HG02938 (cell line): ENCODE measurements around the gene RHBDL2.
"Not testable (repeated sequence)": the region's sequence is repeated elsewhere in the genome, so short reads cannot be mapped to it uniquely, and the experiment has no call there.

Experiments used
- ATAC-seq: cut with Tn5 transposase; IDR thresholded peaks from one replicate; pipeline ENCODE4 v1.9.1; 2021; ENCODE audit warnings: mild to moderate bottlenecking, moderate library complexity; ENCODE audit not compliant: unreplicated experiment

Gene RHBDL2

GRCh38 chr1:38941527-38942019 is at the start of gene RHBDL2:
RHBDL2 (minus strand) TSS chr1:38941830; CDS start chr1:38919212, 22,618 bp downstream.
- no peak for ATAC-seq

- peak; percentile 82 for ATAC-seq
Measured at GRCh38 chr1:38990738-38991637, 49.4 kb upstream of the RHBDL2 start, which contains the start of gene AKIRIN1. AKIRIN1 (plus strand) TSS chr1:38991276; CDS start chr1:38991381, 105 bp downstream.

- no peak for ATAC-seq
Measured at GRCh38 chr1:38990386-38990737, 48.7 kb upstream of the RHBDL2 start.

GRCh38 chr1:38989979-38990378 is 48.3 kb upstream of the RHBDL2 start:
- no peak for ATAC-seq

- ATAC-seq, result not testable (repeated sequence)
Measured at GRCh38 chr1:38979380-38979779, 37.8 kb upstream of the RHBDL2 start.

GRCh38 chr1:38978245-38978542 is 36.6 kb upstream of the RHBDL2 start:
- ATAC-seq, result not testable (repeated sequence)

GRCh38 chr1:38977399-38978244 is 36.0 kb upstream of the RHBDL2 start:
- not testable (repeated sequence) for ATAC-seq

GRCh38 chr1:38973659-38974437 is 32.2 kb upstream of the RHBDL2 start:
- ATAC-seq, result no peak

GRCh38 chr1:38973145-38973544 is 31.5 kb upstream of the RHBDL2 start:
- not testable (repeated sequence) for ATAC-seq

- no peak for ATAC-seq
Measured at GRCh38 chr1:38964140-38964548, 22.5 kb upstream of the RHBDL2 start.

GRCh38 chr1:38962560-38962959 is 20.9 kb upstream of the RHBDL2 start:
- ATAC-seq, result no peak

- no peak for ATAC-seq
Measured at GRCh38 chr1:38962113-38962512, 20.5 kb upstream of the RHBDL2 start.

GRCh38 chr1:38958967-38959366 is 17.3 kb upstream of the RHBDL2 start:
- ATAC-seq, result no peak

- ATAC-seq, result no peak
Measured at GRCh38 chr1:38953433-38953860, 11.8 kb upstream of the RHBDL2 start.

GRCh38 chr1:38950553-38950952 is 8.9 kb upstream of the RHBDL2 start:
- ATAC-seq, result no peak

- no peak for ATAC-seq
Measured at GRCh38 chr1:38944547-38944946, 2.9 kb upstream of the RHBDL2 start.

GRCh38 chr1:38942664-38943428 is 1.2 kb upstream of the RHBDL2 start:
- ATAC-seq, result no peak

- no peak for ATAC-seq
Measured at GRCh38 chr1:38941093-38941492, 537 bp downstream of the RHBDL2 start.

- ATAC-seq, result no peak
Measured at GRCh38 chr1:38940339-38941047, 1.1 kb downstream of the RHBDL2 start.
